ENCODE data around the gene IRGQ. TPM values are rescaled to one million over a fixed set of nuclear protein-coding genes. Genes with fewer than 3 reads are reported as not detected.

IRGQ gene
- total RNA-seq, 1 donor from 2014 or later, result 53.5 TPM

DNA sequence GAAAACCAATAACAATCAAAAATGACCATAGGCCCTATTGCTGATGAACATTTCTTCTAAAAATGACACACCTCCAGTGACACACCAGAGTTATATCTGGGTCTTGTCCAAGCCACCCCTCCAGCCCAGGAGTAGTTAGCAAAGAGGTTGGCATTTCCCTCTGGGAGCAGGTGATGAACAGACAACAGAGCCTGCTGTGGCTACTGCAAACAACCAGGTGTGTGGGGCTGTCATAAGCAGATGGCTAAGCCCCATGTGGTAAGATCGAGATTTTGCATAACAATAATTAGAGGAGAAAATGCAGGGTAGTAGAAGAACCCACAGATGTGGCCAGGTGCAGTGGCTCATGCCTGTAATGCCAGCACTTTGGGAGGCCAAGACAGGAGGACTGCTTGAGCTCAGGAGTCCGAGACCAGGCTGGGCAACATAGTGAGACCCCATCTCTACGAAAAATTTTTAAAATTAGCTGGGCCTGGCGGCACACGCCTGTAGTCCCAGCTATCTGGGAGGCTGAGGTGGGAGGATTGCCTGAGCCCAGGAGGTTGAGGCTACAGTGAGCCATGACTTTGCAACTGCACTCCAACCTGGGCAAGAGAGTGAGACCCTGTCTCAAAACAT is 25.7 kb downstream of the IRGQ start:
- H3K27ac Mint-ChIP-seq (ENCODE audit: unreplicated experiment), result no peak overlapping the region
- peaks cover 30% of the 10 kb centered on the region for H3K4me1 Mint-ChIP-seq
- peaks cover 2% of the 10 kb centered on the region for H3K36me3 Mint-ChIP-seq (ENCODE audit: low read depth)
- no peak for TF ChIP-seq CTCF (conservative IDR thresholded peaks at IDR 0.05)
- H3K4me3 Mint-ChIP-seq, result peak overlapping the region; percentile 52
- no peaks in the 10 kb centered on the region for H3K27me3 Mint-ChIP-seq (ENCODE audit: low read depth)
- no peaks in the 10 kb centered on the region for H3K9me3 Mint-ChIP-seq
- no peak for DNase-seq (ENCODE audit: low read depth, low spot score)

DNA sequence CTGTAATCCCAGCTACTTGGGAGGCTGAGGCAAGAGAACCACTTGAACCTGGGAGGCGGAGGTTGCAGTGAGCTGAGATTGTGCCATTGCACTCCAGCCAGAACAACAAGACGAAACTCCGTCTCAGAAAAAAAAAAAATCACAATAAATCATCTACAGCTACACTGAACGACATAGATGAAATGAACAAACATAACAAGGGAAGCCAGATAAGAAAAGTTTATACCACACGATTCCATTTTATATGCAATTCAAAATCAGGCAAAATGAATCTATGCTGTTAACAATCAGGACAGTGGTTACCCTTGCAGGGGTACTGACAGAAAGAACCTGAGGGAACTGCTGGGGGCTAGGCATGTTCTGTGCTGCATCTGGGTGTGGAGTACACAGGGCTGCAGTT is 26.3 kb downstream of the IRGQ start:
- TF ChIP-seq CTCF (conservative IDR thresholded peaks at IDR 0.05), result no peak
- no peak for DNase-seq (ENCODE audit: low read depth, low spot score)
- H3K4me1 Mint-ChIP-seq, result peaks cover 24% of the 10 kb centered on the region
- H3K27me3 Mint-ChIP-seq (ENCODE audit: low read depth), result no peaks in the 10 kb centered on the region
- H3K4me3 Mint-ChIP-seq, result no peak overlapping the region
- H3K27ac Mint-ChIP-seq (ENCODE audit: unreplicated experiment), result no peak overlapping the region
- H3K9me3 Mint-ChIP-seq, result no peaks in the 10 kb centered on the region
- H3K36me3 Mint-ChIP-seq (ENCODE audit: low read depth), result peaks cover 2% of the 10 kb centered on the region

GRCh38 chr19:43564800-43565199 is 31.1 kb downstream of the IRGQ start:
- Mint-ChIP-seq H3K27ac (ENCODE audit: unreplicated experiment) (no peak overlapping the region), H3K4me1 (peaks cover 4% of the 10 kb centered on the region), H3K9me3 (no peaks in the 10 kb centered on the region), H3K27me3 (ENCODE audit: low read depth) (no peaks in the 10 kb centered on the region), H3K36me3 (ENCODE audit: low read depth) (peaks cover 4% of the 10 kb centered on the region), H3K4me3 (no peak overlapping the region)
- DNase-seq (ENCODE audit: low read depth, low spot score), result no peak
- no peak for TF ChIP-seq CTCF (conservative IDR thresholded peaks at IDR 0.05)

- H3K27me3 Mint-ChIP-seq (ENCODE audit: low read depth), result no peaks in the 10 kb centered on the region
- peaks cover 4% of the 10 kb centered on the region for H3K36me3 Mint-ChIP-seq (ENCODE audit: low read depth)
- no peak for TF ChIP-seq CTCF (conservative IDR thresholded peaks at IDR 0.05)
- peaks cover 4% of the 10 kb centered on the region for H3K4me1 Mint-ChIP-seq
- DNase-seq (ENCODE audit: low read depth, low spot score), result no peak
- no peaks in the 10 kb centered on the region for H3K9me3 Mint-ChIP-seq
- H3K4me3 Mint-ChIP-seq, result no peak overlapping the region
- peak overlapping the region; percentile 22 for H3K27ac Mint-ChIP-seq (ENCODE audit: unreplicated experiment)
Measured at GRCh38 chr19:43563816-43564457, 32.0 kb downstream of the IRGQ start.

DNA sequence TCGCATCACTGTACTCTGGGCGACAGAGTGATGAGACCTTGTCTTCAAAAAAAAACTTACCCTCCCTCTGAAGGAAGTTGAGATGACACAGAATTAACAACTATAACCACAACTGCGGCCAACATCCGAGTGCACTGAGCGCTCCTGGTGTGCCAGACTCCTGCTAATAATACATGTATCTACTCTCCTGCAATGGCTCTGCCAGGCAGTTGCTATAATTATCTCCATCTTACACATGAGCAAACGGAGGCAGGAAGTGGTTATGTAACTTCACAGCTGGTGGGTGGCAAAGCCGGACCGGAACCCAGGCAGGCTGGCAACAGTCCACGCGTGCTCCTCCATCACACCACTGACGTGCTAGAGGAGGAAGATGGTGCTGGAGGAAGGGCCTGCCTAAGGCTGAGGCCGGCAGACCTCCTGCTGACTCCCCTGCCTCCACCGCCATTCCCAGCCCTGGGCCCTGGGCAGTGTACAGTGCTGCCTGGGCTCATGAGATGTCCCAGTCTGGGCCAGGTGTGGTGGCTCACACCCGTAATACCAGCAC is 33.2 kb downstream of the IRGQ start:
- Mint-ChIP-seq H3K27ac (ENCODE audit: unreplicated experiment) (no peak overlapping the region), H3K36me3 (ENCODE audit: low read depth) (peaks cover 4% of the 10 kb centered on the region), H3K27me3 (ENCODE audit: low read depth) (no peaks in the 10 kb centered on the region), H3K9me3 (no peaks in the 10 kb centered on the region), H3K4me3 (no peak overlapping the region), H3K4me1 (peaks cover 4% of the 10 kb centered on the region)
- TF ChIP-seq CTCF (conservative IDR thresholded peaks at IDR 0.05), result no peak
- no peak for DNase-seq (ENCODE audit: low read depth, low spot score)

Data from neural crest cell (in vitro differentiated cells).